Activated CD4-positive, alpha-beta memory T cell treated with anti-CD3 and anti-CD28 coated beads, Interleukin-2, amount 10 ng/mL, durations not matched to agents 7 days and 5 days (primary cell): ENCODE results near the gene UCP1. TPM values are rescaled to one million over a fixed set of nuclear protein-coding genes. Genes with fewer than 3 reads are reported as not detected.
"Not testable (repeated sequence)": the region's sequence is repeated elsewhere in the genome, so short reads cannot be mapped to it uniquely, and the experiment has no call there.

ENCODE experiments used
- CTCF ChIA-PET: fragments of 350-600 bp; sonication (Branson Sonifier 250); formaldehyde crosslinking; loops from one replicate; lab custom pipeline; 2021; ENCODE audit warnings: antibody characterized with exemption, inconsistent platforms; lab: Charles Lee
- POLR2A ChIA-PET: fragments of 350-600 bp; sonication (Branson Sonifier 250); formaldehyde crosslinking; loops from one replicate; lab custom pipeline; 2021; ENCODE audit warnings: antibody characterized with exemption; lab: Charles Lee
- DNase-seq: peaks from one replicate; pipeline ENCODE4 v3.0.0-alpha.2; 2020
- H3K27ac Mint-ChIP-seq: one replicate; pipeline ENCODE4 v1.8.0; 2021; ENCODE audit warnings: mild to moderate bottlenecking, mixed read lengths
- H3K27me3 Mint-ChIP-seq: one replicate; pipeline ENCODE4 v1.8.0; 2021; ENCODE audit warnings: mixed read lengths
- H3K36me3 Mint-ChIP-seq: one replicate; pipeline ENCODE4 v1.8.0; 2021; ENCODE audit warnings: low read depth, mixed read lengths
- H3K4me1 Mint-ChIP-seq: one replicate; pipeline ENCODE4 v1.8.0; 2021; ENCODE audit warnings: mixed read lengths
- H3K4me3 Mint-ChIP-seq: one replicate; pipeline ENCODE4 v1.8.0; 2021; ENCODE audit warnings: mild to moderate bottlenecking, mixed read lengths
- H3K9me3 Mint-ChIP-seq: one replicate; pipeline ENCODE4 v1.8.0; 2021; ENCODE audit warnings: mixed read lengths
- total RNA-seq, 2 experiments: library from RNA; stranded (reverse); gene quantifications; one replicate each; pipeline ENCODE4 v1.2.3, GENCODE V29; 2021

The UCP1 gene
- total RNA-seq, 2 experiments from 2014 or later: not detected

- no peak for DNase-seq
- H3K27me3 Mint-ChIP-seq: no peaks in the 10 kb centered on the region
- no peaks in the 10 kb centered on the region for H3K9me3 Mint-ChIP-seq
- peaks cover 21% of the 10 kb centered on the region for H3K4me1 Mint-ChIP-seq
- peak overlapping the region; percentile 52 for H3K27ac Mint-ChIP-seq
- ChIA-PET CTCF (interaction anchor here (1.0 to 2.8 kb wide), 9 partner anchors 8 to 160 kb away, joined by 3 to 36 read pairs (median 4); partner anchors contain the start of gene SCOC), POLR2A (interaction anchor here (0.6 to 1.8 kb wide), 6 partner anchors 14 to 1481 kb away, joined by 3 to 12 read pairs (median 5); partner anchors contain the start of gene SCOC)
- peak overlapping the region; percentile 81 for H3K4me3 Mint-ChIP-seq
- H3K36me3 Mint-ChIP-seq: peaks cover 16% of the 10 kb centered on the region
These were observed 45.3 kb downstream of the UCP1 start for GRCh38 chr4:140523370-140523856.

GRCh38 chr4:140515423-140515822 lies 53.3 kb downstream of the UCP1 start:
- ChIA-PET POLR2A (no interaction called here), CTCF (interaction anchor here (0.6 to 2.2 kb wide), 2 partner anchors 9 to 710 kb away, joined by 3 to 7 read pairs; partner anchors contain the start of gene ELMOD2)
- no peaks in the 10 kb centered on the region for H3K4me1 Mint-ChIP-seq
- H3K9me3 Mint-ChIP-seq: no peaks in the 10 kb centered on the region
- no peak overlapping the region for H3K27ac Mint-ChIP-seq
- H3K36me3 Mint-ChIP-seq: no peaks in the 10 kb centered on the region
- H3K4me3 Mint-ChIP-seq: no peak overlapping the region
- H3K27me3 Mint-ChIP-seq: peaks cover 22% of the 10 kb centered on the region
- DNase-seq: no peak

DNA sequence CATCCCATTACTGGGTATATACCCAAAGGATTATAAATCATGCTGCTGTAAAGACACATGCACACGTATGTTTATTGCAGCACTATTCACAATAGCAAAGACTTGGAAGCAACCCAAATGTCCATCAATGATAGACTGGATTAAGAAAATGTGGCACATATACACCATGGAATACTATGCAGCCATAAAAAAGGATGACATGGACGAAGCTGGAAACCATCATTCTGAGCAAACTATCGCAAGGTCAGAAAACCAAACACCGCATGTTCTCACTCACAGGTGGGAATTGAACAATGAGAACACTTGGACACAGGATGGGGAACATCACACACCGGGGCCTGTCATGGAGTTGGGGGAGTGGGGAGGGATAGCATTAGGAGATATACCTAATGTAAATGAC lies 55.0 kb downstream of the UCP1 start:
- DNase-seq, H3K4me1 Mint-ChIP-seq, H3K36me3 Mint-ChIP-seq, H3K9me3 Mint-ChIP-seq, H3K27ac Mint-ChIP-seq, H3K4me3 Mint-ChIP-seq, POLR2A ChIA-PET, CTCF ChIA-PET: not testable (repeated sequence)
- H3K27me3 Mint-ChIP-seq: peaks cover 34% of the 10 kb centered on the region

Other genes starting within 250 kb of the UCP1 start
- 10 to 100 TPM; 24.5 to 25.0 TPM for gene SCOC, start 195.3 kb downstream of the UCP1 start, total RNA-seq
- under 1 TPM in 1 of 2 experiments, not detected in 1; 0.25 TPM for gene CLGN, start 141.3 kb downstream of the UCP1 start, total RNA-seq
- gene MGAT4D, start 70.7 kb downstream of the UCP1 start, total RNA-seq: not detected
- gene ELMOD2, start 44.8 kb downstream of the UCP1 start, total RNA-seq: 10 to 100 TPM; 17.0 to 19.3 TPM
- gene TBC1D9, start 187.4 kb upstream of the UCP1 start, total RNA-seq: under 1 TPM in 1 of 2 experiments, not detected in 1; 0.15 TPM